ENCODE measurements around the gene ZNF304. TPM values are rescaled to one million over a fixed set of nuclear protein-coding genes. Genes with fewer than 3 reads are reported as not detected.

The ZNF304 gene
- total RNA-seq, 1 experiment from 2014 or later: 8.1 TPM

- POLR2A ChIA-PET (ENCODE audit: unreplicated experiment): no interaction called here
- H3K79me2 ChIP-seq (ENCODE audit: low read length): no peaks in the 10 kb centered on the region
These were observed 31.9 kb downstream of the ZNF304 start for GRCh38 chr19:57382806-57383488.

GRCh38 chr19:57389194-57389729 lies 38.2 kb downstream of the ZNF304 start:
- TF ChIP-seq EZH2 (IDR thresholded peaks at IDR 0.05; ENCODE audit: low read length, unreplicated experiment) (no peak), CTCF (conservative IDR thresholded peaks at IDR 0.05; ENCODE audit: low read depth, low read length) (no peak), EZH2phosphoT487 (IDR thresholded peaks at IDR 0.05; ENCODE audit: borderline replicate concordance, low read length) (no peak)
- H3K79me2 ChIP-seq (ENCODE audit: low read length): peaks cover 48% of the 10 kb centered on the region
- ATAC-seq (no peak), DNase-seq (no peak)
- peaks cover 18% of the 10 kb centered on the region for H3K4me1 ChIP-seq (ENCODE audit: insufficient read depth, low read length)
- H3F3A ChIP-seq (ENCODE audit: low read length, unreplicated experiment): no peaks in the 10 kb centered on the region
- peak overlapping the region; percentile 91 for H3K4me2 ChIP-seq (ENCODE audit: low read length)
- peak overlapping the region; percentile 79 for H3K9ac ChIP-seq (ENCODE audit: low read length)
- H3K27me3 ChIP-seq (ENCODE audit: low read length): no peaks in the 10 kb centered on the region
- H4K20me1 ChIP-seq (ENCODE audit: low read length): no peaks in the 10 kb centered on the region
- peaks cover 5% of the 10 kb centered on the region for H3K9me3 ChIP-seq (ENCODE audit: low read length)
- ChIA-PET POLR2A (ENCODE audit: unreplicated experiment) (interaction anchor here (0.5 kb wide), 2 partner anchors 149 to 975 kb away, joined by 3 read pairs; partner anchors contain the start of gene ZNF805), CTCF (no interaction called here)
- BruUV-seq (replicated peaks): TSS peak; percentile 96
- H3K4me3 ChIP-seq (ENCODE audit: low read length): peak overlapping the region; percentile 82
- peaks cover 25% of the 10 kb centered on the region for H3K36me3 ChIP-seq (ENCODE audit: low read depth, low read length)
- no peaks in the 10 kb centered on the region for H3K9me2 ChIP-seq (replicated peaks; ENCODE audit: low read length)
- intact Hi-C loops (cut with micrococcal nuclease): loop anchor here (1.0 kb wide), 1 partner anchor 22 kb away; the partner anchor contains the start of gene ZNF17
- H3K27ac ChIP-seq (ENCODE audit: low read length): no peak overlapping the region
- H2AFZ ChIP-seq (ENCODE audit: low read length): peak overlapping the region; percentile 80

More at GRCh38 chr19:57382806-57383488, 31.9 kb downstream of the ZNF304 start:
- no peak overlapping the region for H3K4me3 ChIP-seq (ENCODE audit: low read length)
- no peak overlapping the region for H3K4me2 ChIP-seq (ENCODE audit: low read length)
- no peaks in the 10 kb centered on the region for H4K20me1 ChIP-seq (ENCODE audit: low read length)
- TF ChIP-seq EZH2phosphoT487 (IDR thresholded peaks at IDR 0.05; ENCODE audit: borderline replicate concordance, low read length) (no peak), EZH2 (IDR thresholded peaks at IDR 0.05; ENCODE audit: low read length, unreplicated experiment) (no peak), CTCF (conservative IDR thresholded peaks at IDR 0.05; ENCODE audit: low read depth, low read length) (no peak)
- H3K9ac ChIP-seq (ENCODE audit: low read length): no peak overlapping the region
- H3K27ac ChIP-seq (ENCODE audit: low read length): no peak overlapping the region
- H3K36me3 ChIP-seq (ENCODE audit: low read depth, low read length): peaks cover 8% of the 10 kb centered on the region; the same call in 1 of the 2 replicates
- no peaks in the 10 kb centered on the region for H3F3A ChIP-seq (ENCODE audit: low read length, unreplicated experiment)
- H2AFZ ChIP-seq (ENCODE audit: low read length): no peak overlapping the region
- H3K9me3 ChIP-seq (ENCODE audit: low read length): peaks cover 6% of the 10 kb centered on the region
- H3K9me2 ChIP-seq (replicated peaks; ENCODE audit: low read length): no peaks in the 10 kb centered on the region
- CTCF ChIA-PET: no interaction called here
- no TSS peak for BruUV-seq (replicated peaks)
- DNase-seq (no peak), ATAC-seq (no peak)
- no peaks in the 10 kb centered on the region for H3K27me3 ChIP-seq (ENCODE audit: low read length)
- H3K4me1 ChIP-seq (ENCODE audit: insufficient read depth, low read length): no peaks in the 10 kb centered on the region
- intact Hi-C loops (cut with micrococcal nuclease): no loop called here

Data from PC-3 (cell line).